Stimulated activated CD4-positive, alpha-beta T cell treated with anti-CD3 and anti-CD28 coated beads, Interleukin-1b, Interleukin-23, amount 100 ng/mL, for 1 hour (primary cell): Measurements from ENCODE around the gene CDC42BPB.
"Not testable (repeated sequence)": the region's sequence is repeated elsewhere in the genome, so short reads cannot be mapped to it uniquely, and the experiment has no call there.

Experiments used
- DNase-seq, 2 donors: peaks; one replicate each; pipeline ENCODE4 v3.0.0-alpha.2; 2020; ENCODE audit warnings: low read depth in 2 of 2

CDC42BPB gene

DNA sequence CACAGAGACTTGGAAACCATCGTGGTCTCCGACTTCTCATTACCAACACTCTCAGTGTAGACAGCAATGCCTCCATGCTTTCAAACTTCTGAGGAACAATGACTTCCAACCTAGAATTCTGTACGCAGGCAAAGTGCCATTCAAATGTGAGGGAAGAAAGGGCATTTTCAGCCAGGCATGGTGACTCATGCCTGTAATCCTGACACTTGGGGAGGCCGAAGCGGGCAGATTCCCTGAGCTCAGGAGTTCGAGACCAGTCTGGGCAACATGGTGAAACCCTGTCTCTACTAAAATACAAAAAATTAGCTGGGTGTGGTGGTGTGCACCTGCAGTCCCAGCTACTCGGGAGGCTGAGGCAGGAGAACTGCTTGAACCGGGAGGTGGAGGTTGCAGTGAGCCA lies 9.9 kb downstream of the CDC42BPB start:
- DNase-seq = not testable (repeated sequence)

DNA sequence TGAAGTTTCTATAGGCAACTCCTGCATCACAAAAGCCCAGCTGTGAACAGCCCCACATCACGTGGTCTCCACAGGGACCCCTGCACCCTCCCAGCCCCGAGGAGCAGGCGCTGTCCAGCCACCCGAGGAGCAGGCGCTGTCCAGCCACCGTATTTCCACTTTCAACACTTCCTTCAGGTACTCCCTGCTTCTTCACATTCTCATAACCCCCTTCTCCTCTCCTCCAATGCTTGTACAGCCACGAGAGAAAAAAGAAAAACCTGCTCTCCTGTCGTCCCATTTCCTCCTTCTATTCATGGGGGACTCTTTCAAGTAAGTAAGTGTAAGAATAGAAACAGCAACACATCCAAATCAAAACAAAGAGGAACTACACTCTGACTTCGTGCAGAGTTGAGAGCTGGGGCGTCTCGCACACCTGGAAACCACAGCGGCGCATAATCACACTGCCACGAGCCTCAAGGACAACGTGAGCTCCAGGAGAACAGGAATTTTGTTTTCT lies 11.9 kb downstream of the CDC42BPB start:
- DNase-seq = no peak

DNA sequence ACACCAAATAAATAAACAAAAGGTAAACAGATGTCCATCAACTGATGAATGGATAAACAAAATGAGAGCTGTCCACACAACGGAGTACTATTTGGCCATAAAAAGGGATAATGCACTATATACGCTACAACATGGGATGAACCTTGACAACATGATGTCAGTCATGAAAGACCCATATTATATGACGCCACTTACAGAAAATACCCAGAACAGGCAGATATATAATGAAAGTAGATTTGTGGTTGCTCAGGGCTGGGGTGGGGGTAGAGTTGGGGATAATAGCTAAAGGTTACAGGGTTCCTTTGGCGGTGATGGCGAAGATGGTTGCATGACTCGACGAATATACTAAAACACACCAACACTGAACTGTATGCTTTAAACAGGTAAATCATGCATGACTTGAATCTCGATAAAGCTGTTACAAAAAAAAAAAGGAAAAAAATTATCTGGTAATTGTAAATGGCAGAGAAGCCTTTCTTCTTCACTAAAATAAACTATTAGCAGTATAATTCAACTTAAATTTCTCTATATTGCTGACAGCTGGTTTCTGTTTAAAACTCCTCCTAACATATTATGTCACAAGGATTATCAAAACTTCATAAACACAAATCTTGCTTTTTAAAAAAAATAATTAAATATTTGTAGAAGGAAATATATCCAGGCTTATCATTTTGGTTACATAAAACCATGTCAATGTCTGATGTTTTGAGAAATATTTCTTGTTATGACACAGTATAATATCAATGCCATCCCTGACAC lies 13.9 kb downstream of the CDC42BPB start:
- DNase-seq = no peak

DNA sequence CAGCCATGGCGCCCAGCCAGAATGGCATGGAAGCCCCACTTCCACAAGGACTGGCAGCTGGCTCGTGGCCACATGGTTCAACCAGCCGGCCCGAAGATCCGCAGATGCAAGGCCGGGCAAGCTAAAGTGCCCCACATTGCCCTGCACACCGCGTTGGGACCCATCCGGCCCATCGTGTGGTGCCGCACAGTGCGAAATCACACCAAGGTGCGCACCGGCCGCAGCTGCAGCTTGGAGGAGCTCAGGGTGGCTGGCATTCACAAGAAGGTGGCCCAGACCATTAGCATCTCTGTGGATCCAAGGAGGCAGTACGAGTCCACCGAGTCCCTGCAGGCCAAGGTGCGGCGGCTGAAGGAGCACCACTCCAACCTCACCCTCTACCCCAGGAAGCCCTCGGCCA lies 15.9 kb downstream of the CDC42BPB start:
- no peak for DNase-seq

DNA sequence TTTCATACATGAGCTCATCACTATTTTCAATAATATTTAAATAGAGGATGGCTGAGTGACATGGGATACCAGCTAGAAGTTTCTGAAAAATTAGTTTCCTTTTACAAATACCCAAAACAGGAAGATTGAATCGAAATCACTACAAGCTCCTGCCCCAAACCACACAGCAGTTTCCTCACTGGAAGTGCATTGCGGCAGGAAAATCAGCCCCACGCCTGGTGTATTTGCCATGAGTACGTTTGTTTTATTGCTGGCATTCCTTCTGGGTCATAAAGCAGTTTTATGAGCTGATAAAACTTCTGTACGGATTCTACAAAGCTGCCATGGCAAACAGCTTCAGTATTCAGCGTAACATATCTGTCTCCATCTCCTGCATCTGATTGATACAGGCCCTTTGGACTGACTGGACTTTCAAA lies 23.7 kb downstream of the CDC42BPB start:
- no peak for DNase-seq

DNA sequence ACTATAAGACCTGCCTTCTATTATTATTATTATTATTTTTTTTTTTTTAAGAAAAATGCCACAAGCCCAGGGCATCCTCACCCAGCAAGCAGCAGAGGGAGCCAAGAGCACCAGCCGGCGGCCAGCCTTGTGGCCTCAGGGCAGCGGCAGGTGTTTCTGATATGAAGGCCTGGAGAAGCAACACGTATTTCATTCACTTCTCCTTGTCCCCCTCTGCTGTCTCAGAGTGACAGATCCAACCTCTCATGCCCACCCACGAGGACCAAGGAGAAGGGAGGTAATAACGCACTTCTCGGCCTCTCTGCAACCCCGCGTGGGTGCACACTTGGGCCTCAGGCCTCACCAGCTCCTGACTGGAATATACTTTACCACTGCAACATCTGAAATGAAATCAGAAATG lies 25.4 kb downstream of the CDC42BPB start:
- no peak for DNase-seq

DNA sequence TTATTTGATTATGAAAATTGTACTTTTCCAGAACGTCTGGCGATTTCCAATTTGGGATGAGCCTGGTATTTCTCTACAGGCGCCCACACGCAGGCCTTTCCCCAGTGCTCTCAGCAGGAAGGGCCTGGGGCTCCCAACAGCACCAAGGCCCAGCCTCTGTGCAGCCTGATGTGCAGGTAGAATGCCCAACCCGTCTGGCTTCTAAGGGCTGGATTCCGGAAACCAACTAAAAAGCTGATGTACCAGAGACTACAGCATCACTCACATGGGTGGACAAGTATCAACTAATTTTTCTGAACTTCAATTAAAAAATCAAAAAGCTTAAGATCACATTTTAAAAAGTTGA lies 25.8 kb downstream of the CDC42BPB start:
- no peak for DNase-seq

DNA sequence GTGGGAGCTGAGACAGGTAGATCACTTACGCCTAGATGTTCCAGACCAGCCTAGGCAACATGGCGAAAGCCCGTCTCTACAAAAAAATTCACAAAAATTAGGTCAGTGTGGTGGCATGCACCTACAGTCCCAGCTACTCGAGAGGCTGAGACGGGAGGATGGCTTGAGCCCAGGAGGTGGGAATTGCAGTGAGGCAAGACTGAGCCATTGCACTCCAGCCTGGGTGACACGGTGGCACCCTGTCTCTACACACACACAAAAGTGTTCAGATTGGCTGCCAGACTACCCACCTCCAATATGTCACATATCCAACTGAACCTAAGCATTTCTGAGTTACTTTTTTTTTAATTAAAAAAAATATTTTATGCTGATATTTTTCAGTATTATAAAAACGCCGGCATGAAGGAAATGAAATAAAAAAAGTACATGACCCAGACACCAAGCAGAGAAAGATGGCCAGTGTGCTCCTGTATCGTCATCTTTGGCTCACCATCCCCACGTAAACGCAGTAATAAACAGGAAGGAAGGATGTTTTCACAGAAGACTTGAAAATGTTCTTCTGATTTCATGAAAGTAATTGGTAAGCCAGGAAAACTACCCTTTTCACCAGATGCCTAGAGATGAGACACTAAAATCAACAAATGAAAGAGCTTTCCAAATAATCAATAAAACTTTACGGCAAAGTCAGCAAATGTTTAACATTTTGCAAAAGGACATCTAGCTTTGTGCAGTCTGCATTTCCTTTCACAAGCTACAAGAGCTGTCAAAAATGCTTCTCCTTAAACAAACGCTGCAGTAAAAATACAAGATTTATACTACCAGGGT lies 26.4 kb downstream of the CDC42BPB start:
- DNase-seq = no peak

DNA sequence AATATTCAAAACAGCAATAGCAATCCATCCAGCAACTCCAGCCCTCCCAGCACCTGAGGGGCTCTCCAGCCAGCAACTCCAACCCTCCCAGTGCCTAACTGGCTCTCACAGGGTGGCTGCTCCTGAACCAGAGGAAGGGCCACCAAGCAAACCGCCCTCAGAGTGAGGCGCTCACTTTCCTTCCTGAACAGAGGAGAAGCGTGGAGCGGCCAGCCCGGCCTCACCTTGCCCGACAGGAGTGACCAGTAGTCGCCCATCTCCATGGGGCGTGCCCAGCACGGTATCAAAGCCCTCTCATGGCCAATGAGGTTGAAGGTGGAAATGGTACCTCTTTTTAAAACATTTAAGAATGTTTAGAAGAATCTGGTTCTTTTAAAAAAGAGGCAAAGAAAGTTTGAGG lies 27.4 kb downstream of the CDC42BPB start:
- DNase-seq = no peak

DNA sequence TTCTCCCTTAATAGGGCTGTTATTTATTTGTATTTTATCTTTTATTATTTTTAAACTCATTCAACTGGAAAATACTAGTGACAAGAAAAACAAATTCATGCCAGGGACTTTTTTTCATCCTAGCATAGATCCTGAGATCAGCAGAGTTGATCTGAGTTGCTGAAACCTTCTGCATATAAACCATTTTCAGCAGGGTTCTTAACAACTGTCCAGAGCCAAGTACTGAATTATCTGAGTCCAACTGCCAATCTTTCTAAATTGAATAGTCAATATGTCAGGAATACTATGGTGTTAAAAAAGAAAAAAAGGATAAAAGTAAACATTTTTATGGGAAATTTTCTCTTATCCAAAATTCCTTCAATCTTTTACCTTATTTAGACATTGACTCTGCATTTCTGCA lies 28.6 kb downstream of the CDC42BPB start:
- DNase-seq = no peak

DNA sequence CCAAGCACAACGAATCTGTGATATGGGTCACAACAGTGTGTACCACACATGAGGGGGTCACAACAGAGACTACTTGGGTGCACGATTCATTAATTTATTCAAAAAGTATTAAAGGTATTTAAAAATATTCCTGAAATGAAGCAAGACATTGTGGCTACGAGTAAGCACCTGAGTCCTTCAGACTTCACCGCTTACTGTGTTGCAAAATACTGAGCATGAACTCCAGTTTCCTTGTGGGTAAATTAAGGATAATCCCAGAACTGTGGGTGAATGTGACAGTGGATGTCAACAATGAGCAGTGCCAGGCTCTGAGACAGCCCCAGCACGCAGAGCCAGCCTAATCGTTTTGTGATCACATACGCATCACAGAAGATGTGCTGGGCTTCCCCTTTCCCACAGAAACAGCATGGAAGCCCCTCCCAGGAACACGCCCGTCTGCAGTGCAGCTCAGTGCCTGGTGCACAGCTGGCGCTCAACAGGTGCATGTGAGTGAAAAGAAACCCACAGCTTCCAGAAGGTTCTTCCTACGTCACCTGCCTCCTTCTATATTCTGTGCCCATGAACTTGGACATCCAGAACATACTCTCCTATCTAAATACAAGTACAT lies 29.1 kb downstream of the CDC42BPB start:
- no peak for DNase-seq

DNA sequence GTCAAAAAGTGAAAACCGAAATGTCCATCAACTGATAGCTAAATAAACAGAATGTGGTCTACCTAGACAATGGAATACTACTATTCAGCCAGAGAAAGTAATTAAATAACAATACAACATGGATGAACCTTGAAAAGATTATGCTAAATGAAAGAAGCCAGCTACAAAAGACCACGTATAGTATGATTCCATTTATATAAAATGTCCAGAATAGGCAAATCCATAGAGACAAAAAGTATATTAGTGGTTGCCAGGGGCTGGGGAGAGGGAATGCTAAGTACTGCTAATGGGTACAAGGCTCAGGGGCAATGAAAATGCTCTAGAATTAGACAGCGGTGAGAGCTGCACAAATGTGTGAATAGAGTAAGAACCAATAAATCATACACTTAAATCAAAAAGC lies 29.9 kb downstream of the CDC42BPB start:
- no peak for DNase-seq

DNA sequence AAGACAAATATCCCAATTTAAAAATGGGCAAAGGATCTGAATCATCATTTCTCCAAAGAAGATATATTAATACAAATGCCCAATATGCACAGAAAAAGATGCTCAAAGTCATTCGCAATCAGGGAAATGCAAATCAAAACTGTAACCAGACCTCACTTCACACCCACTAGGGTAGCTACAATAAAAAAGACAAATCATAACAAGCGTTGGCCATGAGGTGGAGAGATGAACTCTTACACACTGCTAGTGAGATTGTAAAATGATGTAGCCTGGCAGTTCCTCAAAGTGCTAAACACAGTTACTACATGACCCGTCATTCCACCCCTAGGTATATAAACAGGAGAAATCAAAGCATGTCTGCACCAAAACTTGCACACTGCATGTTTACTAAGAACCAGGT lies 30.4 kb downstream of the CDC42BPB start:
- no peak for DNase-seq

DNA sequence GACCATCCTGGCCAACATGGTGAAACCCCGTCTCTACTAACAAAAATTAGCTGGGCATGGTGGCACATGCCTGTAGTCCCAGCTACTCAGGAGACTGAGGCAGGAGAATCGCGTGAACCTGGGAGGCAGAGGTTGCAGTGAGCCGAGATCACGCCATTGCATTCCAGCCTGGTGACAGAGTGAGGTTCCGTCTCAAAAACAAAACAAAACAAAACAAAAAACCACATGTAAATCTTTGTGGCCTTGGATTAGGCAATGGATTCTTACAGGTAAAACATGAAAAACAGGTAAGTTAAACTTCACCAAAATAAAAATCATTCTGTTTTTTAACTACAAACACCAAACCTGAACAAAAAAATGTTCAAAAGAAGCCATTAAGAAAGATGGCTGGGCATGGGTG lies 31.2 kb downstream of the CDC42BPB start:
- DNase-seq = not testable (repeated sequence)

DNA sequence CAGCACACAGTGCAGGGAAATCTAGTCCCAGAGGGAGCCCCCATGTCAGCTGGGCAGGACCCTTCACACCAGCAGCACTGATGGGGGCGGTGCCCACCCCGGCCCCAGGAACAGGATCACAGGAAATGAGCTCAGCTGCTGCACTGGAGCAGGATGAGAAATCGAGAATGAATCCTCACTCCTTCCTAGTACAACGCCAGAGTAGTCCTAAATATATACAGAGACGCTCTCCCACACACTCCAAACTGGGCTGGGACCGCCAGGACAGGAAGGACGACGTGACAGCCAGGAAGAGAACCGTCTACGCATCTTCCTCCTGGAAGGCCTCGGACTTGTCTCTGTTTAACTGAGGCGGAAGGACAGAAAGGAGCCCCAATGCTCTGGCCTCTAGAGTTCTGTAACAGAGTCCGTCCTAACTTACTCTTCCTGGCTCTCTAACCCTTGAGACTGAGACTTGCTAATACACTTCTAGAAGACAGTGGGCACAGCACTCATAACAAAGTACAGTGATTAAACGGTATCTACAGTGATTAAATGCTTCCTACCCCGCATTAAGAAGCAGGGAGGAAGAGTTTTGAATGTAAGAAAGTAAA lies 33.4 kb downstream of the CDC42BPB start:
- DNase-seq = no peak

DNA sequence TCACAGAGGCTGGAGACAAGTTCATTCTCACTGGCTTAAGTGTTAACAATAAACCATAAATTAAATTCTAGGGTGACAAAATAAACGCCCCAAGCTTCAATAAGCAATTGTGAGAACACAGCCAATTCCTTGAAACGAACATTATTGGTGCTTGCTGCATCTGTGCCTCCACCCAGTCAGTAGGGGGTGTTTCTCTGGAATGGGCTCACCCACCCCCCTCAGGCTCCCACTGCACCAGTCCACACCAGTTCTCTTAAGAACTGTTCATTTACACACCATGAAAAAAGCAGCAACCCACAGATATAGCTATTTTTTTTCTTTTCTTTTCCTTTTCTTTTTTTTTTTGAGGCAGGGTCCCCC lies 34.7 kb downstream of the CDC42BPB start:
- DNase-seq = no peak

DNA sequence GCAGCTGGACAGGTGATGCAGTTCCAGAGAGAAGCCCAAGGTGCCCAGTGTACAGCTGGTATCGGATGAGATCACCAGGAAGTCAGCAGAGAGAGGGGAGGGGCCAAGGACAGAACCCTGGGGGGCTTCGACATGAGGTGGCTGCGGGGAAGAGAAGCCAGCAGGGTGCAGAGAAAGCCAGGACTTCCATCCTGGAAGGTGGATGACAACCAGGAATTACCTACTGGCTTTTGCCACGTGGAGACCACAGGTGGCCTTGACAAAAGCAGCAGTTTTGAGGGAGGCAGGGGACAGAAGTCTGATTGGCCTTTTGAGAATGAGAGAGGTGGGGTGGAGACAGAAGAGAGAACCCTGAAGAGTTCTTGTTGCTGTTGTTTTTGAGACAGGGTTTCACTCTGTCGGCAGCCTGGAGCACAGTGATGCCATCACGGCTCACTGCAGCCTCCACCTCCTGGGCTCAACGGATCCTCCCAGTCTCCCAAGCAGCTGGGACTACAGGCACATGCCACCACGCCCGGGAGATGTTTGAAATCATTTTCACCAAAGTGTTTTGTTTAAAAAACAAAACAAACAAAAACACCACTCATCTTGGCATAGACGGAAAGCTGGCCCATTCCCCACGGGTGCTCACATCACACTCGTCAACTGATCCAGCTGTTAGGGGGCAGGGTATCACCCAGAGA lies 35.2 kb downstream of the CDC42BPB start:
- DNase-seq = no peak

DNA sequence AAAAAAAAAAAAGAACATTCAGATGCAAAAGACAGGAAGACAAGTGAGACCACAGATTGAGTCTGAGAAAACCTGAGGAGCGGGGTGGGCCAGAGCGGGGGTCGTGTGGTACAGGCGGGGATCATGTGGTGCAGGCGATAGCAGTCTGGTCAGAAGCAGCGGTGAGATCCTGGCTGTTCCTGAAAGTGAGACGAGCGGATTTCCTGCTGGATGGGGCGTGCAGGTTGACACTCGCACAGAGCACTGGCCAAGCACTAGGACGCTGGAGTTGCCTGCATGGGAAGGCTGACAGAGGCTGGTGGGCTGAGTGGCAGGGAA lies 35.7 kb downstream of the CDC42BPB start:
- no peak for DNase-seq

DNA sequence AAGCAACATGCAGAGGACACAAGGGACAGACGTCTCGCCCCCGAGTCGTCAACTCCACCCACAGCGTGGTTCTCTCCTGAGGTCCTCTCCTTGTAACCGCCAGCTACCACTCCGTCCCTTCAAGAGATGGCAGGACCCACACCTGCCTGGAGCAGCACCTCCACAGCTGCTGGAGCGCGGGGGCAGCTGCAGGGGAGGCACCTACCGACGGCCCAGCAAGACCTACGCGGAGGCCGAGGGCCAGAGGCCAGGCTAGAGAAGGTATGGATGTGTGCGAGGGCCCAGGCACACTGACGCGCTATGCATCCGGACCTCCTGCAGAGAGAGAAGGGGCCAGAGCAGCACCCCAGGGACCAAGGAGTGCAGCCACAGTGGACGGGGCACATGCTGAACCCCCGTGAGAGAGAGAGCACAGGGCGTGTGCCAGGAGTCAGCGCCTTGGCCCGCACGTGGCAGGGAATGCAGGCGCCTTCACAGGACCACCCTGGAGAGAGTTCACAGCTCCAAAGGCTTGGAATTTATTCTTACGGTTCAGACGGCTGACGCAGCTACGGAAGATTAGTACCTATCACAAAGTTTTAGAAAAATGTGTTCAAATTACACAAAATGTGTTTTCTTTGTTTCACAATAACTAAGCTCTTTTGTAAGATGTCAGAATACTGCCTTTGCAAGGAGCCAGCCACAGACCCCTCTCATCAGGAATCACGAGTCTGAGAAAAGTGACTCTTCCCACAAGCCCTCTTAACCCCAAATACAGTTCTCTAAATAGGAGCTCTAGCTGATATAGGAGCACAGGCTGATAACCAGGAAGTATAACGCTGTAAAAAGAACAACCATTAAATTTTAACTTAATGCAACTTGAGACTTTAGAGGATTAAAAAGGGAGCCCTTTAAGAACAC lies 36.8 kb downstream of the CDC42BPB start:
- DNase-seq = no peak

DNA sequence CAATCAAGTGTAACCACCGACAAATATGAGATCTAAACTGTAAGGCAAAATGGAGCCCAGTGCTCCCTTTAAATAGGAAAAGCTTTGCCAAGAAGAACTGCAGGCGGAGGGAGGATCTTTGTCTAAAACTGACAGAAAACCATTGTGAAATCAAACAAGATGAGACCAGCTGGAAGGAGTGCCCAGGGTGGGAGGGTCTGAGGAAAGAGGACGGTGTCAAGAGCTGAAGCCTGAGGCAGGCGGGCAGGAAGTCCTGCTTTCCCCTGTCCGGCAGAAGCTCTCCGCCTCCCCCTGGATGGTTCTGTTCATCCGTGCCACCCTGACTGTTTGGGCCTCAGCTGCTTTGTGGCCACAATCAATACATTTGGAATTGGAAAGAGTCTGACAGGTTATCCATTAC lies 37.5 kb downstream of the CDC42BPB start:
- DNase-seq = no peak

DNA sequence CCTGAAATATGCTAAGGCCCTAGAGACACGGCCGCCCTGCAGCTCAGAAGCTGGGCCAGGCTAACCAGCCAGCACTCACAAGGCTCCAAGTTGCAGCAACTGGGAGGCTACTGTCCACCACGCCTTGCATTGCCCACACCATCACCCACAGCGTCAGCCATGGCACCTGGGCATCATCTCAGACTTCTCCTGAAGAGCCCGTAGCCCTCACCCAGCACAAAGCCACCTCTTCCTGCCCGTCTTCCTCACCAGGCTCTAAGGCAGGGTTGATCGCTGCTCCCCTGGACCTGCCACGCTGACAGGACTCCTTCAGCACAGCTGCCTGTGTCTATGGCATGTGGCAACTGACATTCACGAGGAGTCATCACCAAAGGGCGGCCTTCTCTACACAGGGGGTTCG lies 38.1 kb downstream of the CDC42BPB start:
- DNase-seq = no peak
